ENCODE measurements around the gene TMOD2.
A peak's percentile ranks its signal among the peaks of the same experiment; 100 is the strongest.

Gene TMOD2

DNA sequence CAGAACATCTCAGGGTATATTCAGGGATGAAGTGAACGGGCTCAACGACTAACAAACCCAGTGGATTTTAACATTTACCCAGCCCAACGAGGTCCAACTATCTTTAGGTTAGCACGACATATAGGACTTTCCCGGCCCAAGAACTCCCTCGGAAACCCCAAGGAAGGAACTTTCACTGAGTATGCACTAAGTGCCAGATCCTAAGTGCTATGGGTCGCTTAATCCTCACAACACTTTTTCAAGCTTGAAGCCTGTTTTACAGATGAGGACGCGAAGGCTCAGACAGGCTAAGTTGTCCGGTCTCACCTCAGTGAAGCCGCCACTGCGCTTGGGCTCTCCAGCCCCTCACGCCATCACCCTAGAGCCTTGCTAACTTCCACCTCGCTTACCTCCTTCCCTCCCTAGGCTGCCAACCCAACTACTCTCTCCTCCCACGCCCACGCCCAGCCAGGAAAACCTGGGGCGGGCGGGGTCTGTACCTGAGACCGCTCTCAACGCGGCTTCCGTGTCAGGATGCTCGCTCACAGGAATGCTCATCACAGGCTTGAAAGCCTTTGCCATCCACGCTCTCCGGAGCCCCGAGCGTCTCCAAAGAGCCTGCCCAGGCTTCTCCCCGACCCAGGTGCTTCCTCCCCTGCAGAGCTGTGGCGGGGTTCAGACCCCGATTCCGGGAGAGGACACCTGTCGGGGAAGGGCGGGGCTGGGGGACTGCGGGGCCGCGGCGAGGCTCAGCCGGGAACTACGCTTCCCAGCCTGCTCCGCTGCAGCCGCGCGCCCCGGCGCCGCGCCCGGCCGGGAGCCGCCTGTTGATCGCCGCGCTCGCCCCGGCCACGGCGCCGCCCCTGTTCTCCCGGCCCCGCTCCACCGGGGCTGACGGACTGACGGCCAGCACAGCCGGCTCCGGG, at the start of gene TMOD2:
TMOD2 (plus strand) TSS at position 806 of the 905 bp plus-strand sequence. CDS start 14,845 bp downstream, outside the sequence.
- H3K9me3 ChIP-seq (ENCODE audit: control insufficient read depth, insufficient read depth, low read length), result no peaks in the 10 kb centered on the region
- no peaks in the 10 kb centered on the region for H3K36me3 ChIP-seq (ENCODE audit: control insufficient read depth, insufficient read depth, low read length)
- no peak within 1 kb of the TSS for H3K27ac ChIP-seq (ENCODE audit: low read depth, low read length)
- H3K27me3 ChIP-seq (ENCODE audit: control insufficient read depth, insufficient read depth, low read length), result peaks cover 60% of the 10 kb centered on the region
- H3K4me1 ChIP-seq (ENCODE audit: control insufficient read depth, insufficient read depth, low read length), result peaks cover 5% of the 10 kb centered on the region
- H3K4me3 ChIP-seq (ENCODE audit: low read depth, low read length), result peak within 1 kb of the TSS; percentile 87
- H3K9ac ChIP-seq (ENCODE audit: low read depth, low read length), result no peak within 1 kb of the TSS

DNA sequence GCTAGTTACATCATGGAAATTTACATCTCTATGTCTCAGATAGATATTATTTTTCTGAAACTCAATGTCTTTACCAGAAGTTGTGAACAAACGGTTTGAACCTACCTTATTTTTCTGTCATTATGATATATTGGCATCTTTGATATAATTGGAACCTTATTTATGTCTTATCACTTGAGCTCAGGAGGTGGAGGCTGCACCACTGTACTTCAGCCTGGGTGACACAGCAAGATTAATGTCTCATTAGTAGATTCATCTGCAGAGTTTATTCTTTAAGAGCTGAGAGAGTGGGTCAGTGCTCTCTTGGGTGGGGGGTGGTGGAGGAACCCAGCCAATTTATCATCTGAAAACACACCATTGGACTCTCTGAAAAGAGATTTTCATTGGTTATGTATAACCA, 48.7 kb upstream of the TMOD2 start:
- Histone ChIP-seq H3K27me3 (ENCODE audit: control insufficient read depth, insufficient read depth, low read length) (no peaks in the 10 kb centered on the region), H3K4me3 (ENCODE audit: low read depth, low read length) (no peak overlapping the region), H3K9ac (ENCODE audit: low read depth, low read length) (no peak overlapping the region), H3K9me3 (ENCODE audit: control insufficient read depth, insufficient read depth, low read length) (no peaks in the 10 kb centered on the region), H3K4me1 (ENCODE audit: control insufficient read depth, insufficient read depth, low read length) (no peaks in the 10 kb centered on the region), H3K36me3 (ENCODE audit: control insufficient read depth, insufficient read depth, low read length) (peaks cover 23% of the 10 kb centered on the region), H3K27ac (ENCODE audit: low read depth, low read length) (no peak overlapping the region)

DNA sequence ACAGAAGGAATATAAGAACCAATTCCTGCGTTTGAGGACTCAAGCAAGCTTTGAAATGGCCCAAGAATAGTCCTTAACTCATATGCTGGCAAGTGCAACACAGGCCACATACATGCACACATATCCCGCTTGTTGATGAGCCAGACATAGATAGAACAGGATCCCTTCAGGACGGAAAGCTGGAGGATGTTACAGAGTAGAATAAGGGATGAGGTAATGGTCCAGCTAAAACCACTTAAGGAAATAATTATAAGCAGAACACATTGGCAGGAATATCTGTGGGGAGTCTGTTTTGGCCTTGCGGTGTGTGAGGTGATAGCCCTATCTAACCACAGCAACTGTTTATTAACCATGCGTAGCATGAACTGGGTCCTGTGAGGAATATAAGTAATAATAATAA, 45.1 kb upstream of the TMOD2 start:
- Histone ChIP-seq H3K27ac (ENCODE audit: low read depth, low read length) (no peak overlapping the region), H3K4me1 (ENCODE audit: control insufficient read depth, insufficient read depth, low read length) (no peaks in the 10 kb centered on the region), H3K36me3 (ENCODE audit: control insufficient read depth, insufficient read depth, low read length) (peaks cover 4% of the 10 kb centered on the region), H3K9ac (ENCODE audit: low read depth, low read length) (no peak overlapping the region), H3K9me3 (ENCODE audit: control insufficient read depth, insufficient read depth, low read length) (no peaks in the 10 kb centered on the region), H3K4me3 (ENCODE audit: low read depth, low read length) (no peak overlapping the region), H3K27me3 (ENCODE audit: control insufficient read depth, insufficient read depth, low read length) (no peaks in the 10 kb centered on the region)

DNA sequence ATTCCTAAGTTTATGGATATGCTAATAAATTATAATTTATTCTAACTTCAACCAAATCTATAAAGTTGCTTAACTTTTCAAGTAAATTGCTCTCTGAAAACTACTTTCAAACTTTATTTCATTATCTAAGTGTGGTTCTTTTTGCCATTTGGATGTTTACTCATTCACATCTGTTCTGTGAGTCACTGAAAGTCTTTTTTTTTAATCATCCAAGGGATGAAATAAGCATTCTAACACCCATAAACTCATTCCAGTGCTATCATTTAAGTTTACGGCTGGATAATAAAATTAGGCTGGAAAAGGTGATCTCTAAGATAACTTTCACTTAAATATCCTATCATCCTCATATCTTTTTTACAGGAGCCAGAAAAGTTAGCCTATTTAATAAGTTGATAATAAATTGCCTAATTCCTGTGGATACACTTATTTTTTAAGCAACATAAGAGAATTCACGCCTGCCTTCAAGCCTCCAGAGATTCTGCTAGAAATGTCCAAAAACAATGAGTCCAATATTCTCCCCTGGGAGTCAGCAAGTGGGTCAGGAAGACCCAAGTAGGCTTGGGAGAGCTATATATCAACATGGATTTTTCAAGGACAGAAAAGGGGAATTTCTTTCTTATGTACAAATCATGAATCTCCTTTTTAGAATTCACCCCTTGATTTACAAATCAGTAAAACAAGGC, 44.3 kb upstream of the TMOD2 start:
- no peaks in the 10 kb centered on the region for H3K27me3 ChIP-seq (ENCODE audit: control insufficient read depth, insufficient read depth, low read length)
- no peak overlapping the region for H3K27ac ChIP-seq (ENCODE audit: low read depth, low read length)
- H3K36me3 ChIP-seq (ENCODE audit: control insufficient read depth, insufficient read depth, low read length), result 0 out of 2 replicates have a peak, but pooled peaks cover 3% of the 10 kb centered on the region
- no peaks in the 10 kb centered on the region for H3K9me3 ChIP-seq (ENCODE audit: control insufficient read depth, insufficient read depth, low read length)
- H3K9ac ChIP-seq (ENCODE audit: low read depth, low read length), result no peak overlapping the region
- H3K4me1 ChIP-seq (ENCODE audit: control insufficient read depth, insufficient read depth, low read length), result no peaks in the 10 kb centered on the region
- H3K4me3 ChIP-seq (ENCODE audit: low read depth, low read length), result no peak overlapping the region

DNA sequence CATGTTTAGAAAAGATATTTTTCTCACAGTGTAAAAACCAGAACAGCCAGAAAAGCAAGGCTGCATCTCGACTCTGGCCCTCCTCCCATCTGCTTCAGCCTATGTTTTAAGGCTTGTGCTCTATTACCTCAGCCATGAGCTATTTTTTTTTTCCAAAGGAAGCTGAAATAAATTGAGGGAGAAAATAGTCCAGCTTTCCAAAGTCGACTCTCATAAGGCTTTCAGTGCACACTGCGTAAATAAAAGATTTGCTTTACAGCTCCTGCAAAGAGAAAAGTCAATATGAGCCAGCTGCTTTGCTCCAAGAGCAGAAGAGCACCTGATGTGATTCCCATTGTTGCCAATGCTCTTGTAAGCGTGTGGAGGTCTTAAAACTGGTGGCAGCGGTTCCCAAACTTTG, 43.4 kb upstream of the TMOD2 start:
- no peak overlapping the region for H3K9ac ChIP-seq (ENCODE audit: low read depth, low read length)
- no peak overlapping the region for H3K27ac ChIP-seq (ENCODE audit: low read depth, low read length)
- peaks cover 4% of the 10 kb centered on the region for H3K36me3 ChIP-seq (ENCODE audit: control insufficient read depth, insufficient read depth, low read length)
- no peaks in the 10 kb centered on the region for H3K4me1 ChIP-seq (ENCODE audit: control insufficient read depth, insufficient read depth, low read length)
- no peak overlapping the region for H3K4me3 ChIP-seq (ENCODE audit: low read depth, low read length)
- H3K9me3 ChIP-seq (ENCODE audit: control insufficient read depth, insufficient read depth, low read length), result no peaks in the 10 kb centered on the region
- H3K27me3 ChIP-seq (ENCODE audit: control insufficient read depth, insufficient read depth, low read length), result no peaks in the 10 kb centered on the region

DNA sequence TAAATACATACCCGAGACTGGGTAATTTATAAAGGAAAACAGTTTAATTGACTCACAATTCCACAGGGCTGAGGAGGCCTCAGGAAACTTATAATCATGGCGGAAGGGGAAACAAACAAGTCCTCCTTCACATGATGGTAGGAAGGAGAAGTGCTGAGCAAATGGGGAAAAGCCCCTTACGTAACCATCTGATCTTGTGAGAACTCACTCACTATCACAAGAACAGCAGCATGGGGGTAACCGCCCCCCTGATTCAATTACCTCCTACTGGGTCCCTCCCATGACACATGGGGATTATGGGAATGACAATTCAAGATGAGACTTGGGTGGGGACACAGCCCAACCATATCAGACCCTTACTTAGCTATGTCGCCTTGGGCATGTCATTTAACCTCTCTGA, 42.4 kb upstream of the TMOD2 start:
- no peak overlapping the region for H3K4me3 ChIP-seq (ENCODE audit: low read depth, low read length)
- peaks cover 13% of the 10 kb centered on the region for H3K36me3 ChIP-seq (ENCODE audit: control insufficient read depth, insufficient read depth, low read length)
- no peak overlapping the region for H3K27ac ChIP-seq (ENCODE audit: low read depth, low read length)
- no peaks in the 10 kb centered on the region for H3K27me3 ChIP-seq (ENCODE audit: control insufficient read depth, insufficient read depth, low read length)
- H3K9ac ChIP-seq (ENCODE audit: low read depth, low read length), result no peak overlapping the region
- H3K9me3 ChIP-seq (ENCODE audit: control insufficient read depth, insufficient read depth, low read length), result no peaks in the 10 kb centered on the region
- H3K4me1 ChIP-seq (ENCODE audit: control insufficient read depth, insufficient read depth, low read length), result no peaks in the 10 kb centered on the region

DNA sequence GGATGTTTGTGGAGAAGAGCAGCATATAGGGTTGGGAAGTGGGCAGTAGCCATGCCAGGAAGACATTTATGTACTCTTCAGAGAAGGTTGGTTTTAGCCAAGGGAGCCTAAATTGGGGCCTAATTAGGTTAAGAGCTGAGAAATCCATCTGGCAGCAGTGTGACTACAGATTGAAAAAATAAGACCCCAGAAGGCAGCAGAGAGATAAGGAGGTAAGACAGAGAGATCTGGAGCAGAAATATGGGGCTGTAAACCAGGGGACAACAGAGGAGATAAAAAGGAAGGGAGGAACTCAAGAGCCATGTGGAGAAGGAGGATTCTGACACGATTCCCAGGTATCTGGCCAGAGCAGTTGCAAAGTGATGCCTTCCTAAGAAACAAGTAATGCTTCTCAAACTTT, 37.2 kb upstream of the TMOD2 start:
- H3K27me3 ChIP-seq (ENCODE audit: control insufficient read depth, insufficient read depth, low read length), result no peaks in the 10 kb centered on the region
- peaks cover 5% of the 10 kb centered on the region; the same call in 1 of the 2 replicates for H3K4me1 ChIP-seq (ENCODE audit: control insufficient read depth, insufficient read depth, low read length)
- H3K36me3 ChIP-seq (ENCODE audit: control insufficient read depth, insufficient read depth, low read length), result peaks cover 16% of the 10 kb centered on the region
- H3K27ac ChIP-seq (ENCODE audit: low read depth, low read length), result no peak overlapping the region
- H3K9me3 ChIP-seq (ENCODE audit: control insufficient read depth, insufficient read depth, low read length), result no peaks in the 10 kb centered on the region
- H3K9ac ChIP-seq (ENCODE audit: low read depth, low read length), result no peak overlapping the region
- no peak overlapping the region for H3K4me3 ChIP-seq (ENCODE audit: low read depth, low read length)

DNA sequence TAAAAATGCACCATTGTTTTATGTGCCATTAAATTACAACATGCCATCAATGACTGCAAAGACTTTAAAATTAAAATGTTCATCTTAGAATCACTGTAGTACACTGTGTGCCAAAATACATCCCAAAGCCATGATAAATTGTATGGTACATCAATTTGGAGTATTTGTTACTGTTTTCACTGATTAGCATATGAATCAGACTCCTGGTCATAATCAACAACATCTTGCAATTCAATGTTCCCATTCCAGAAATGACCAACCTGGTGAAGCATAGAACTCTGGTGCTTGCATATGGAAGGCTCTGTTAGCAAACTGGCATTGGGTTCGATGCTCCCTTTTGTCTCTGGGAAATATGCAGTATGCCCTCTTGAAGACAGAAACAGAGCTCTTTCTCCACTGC, 36.5 kb upstream of the TMOD2 start:
- Histone ChIP-seq H3K9ac (ENCODE audit: low read depth, low read length) (no peak overlapping the region), H3K27me3 (ENCODE audit: control insufficient read depth, insufficient read depth, low read length) (no peaks in the 10 kb centered on the region), H3K27ac (ENCODE audit: low read depth, low read length) (no peak overlapping the region), H3K36me3 (ENCODE audit: control insufficient read depth, insufficient read depth, low read length) (peaks cover 19% of the 10 kb centered on the region), H3K9me3 (ENCODE audit: control insufficient read depth, insufficient read depth, low read length) (no peaks in the 10 kb centered on the region), H3K4me1 (ENCODE audit: control insufficient read depth, insufficient read depth, low read length) (peaks cover 5% of the 10 kb centered on the region; the same call in 1 of the 2 replicates), H3K4me3 (ENCODE audit: low read depth, low read length) (no peak overlapping the region)

DNA sequence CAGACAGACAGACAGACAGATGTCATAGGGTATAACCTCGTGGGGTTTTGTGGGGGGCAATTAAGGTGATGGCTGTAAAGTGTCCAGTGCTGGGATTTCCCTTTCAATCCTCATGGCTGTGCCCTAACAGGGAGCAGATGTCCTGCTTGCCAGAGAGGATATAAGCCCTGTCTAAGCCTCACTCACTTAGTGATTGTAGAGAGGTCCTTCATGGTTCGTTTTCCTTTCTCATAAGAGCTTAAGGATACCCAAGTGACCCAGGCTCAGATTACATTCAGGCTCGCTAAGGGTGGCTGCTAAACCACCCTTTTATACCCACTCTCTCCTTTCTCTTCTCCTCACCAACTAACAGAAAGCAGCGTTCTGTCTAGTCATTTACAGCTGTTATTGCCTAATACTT, 33.2 kb upstream of the TMOD2 start:
- no peaks in the 10 kb centered on the region for H3K27me3 ChIP-seq (ENCODE audit: control insufficient read depth, insufficient read depth, low read length)
- H3K27ac ChIP-seq (ENCODE audit: low read depth, low read length), result no peak overlapping the region
- no peak overlapping the region for H3K9ac ChIP-seq (ENCODE audit: low read depth, low read length)
- H3K36me3 ChIP-seq (ENCODE audit: control insufficient read depth, insufficient read depth, low read length), result peaks cover 19% of the 10 kb centered on the region; the same call in 1 of the 2 replicates
- no peak overlapping the region for H3K4me3 ChIP-seq (ENCODE audit: low read depth, low read length)
- no peaks in the 10 kb centered on the region for H3K9me3 ChIP-seq (ENCODE audit: control insufficient read depth, insufficient read depth, low read length)
- H3K4me1 ChIP-seq (ENCODE audit: control insufficient read depth, insufficient read depth, low read length), result peaks cover 5% of the 10 kb centered on the region; the same call in 1 of the 2 replicates

DNA sequence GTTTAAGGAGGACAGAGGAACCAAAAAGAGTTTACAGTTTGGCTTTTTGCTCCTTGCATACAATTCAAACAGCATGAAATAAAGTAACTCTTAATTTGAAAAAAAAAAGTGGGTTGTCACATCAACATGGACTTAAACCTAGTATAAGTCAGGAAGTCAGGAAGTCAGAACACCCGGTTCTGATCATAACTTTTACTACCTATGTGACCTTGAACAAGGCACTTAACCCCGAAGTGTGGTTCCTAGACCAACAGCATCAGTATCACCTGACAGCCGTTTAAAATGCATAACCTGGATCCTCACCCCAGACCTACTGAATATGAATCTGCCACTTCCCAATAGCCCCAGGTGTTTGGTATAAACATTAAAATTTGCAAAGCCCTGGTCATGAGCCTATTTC, 32.7 kb upstream of the TMOD2 start:
- Histone ChIP-seq H3K9ac (ENCODE audit: low read depth, low read length) (no peak overlapping the region), H3K27ac (ENCODE audit: low read depth, low read length) (no peak overlapping the region), H3K9me3 (ENCODE audit: control insufficient read depth, insufficient read depth, low read length) (no peaks in the 10 kb centered on the region), H3K36me3 (ENCODE audit: control insufficient read depth, insufficient read depth, low read length) (peaks cover 15% of the 10 kb centered on the region; the same call in 1 of the 2 replicates), H3K4me3 (ENCODE audit: low read depth, low read length) (no peak overlapping the region), H3K27me3 (ENCODE audit: control insufficient read depth, insufficient read depth, low read length) (no peaks in the 10 kb centered on the region), H3K4me1 (ENCODE audit: control insufficient read depth, insufficient read depth, low read length) (peaks cover 5% of the 10 kb centered on the region; the same call in 1 of the 2 replicates)
